CD1c-positive myeloid dendritic cell (primary cell): ENCODE measurements around the gene ABR.
A peak's percentile ranks its signal among the peaks of the same experiment; 100 is the strongest.

Experiments
- DNase-seq: peaks from one replicate; pipeline ENCODE4 v3.0.0-alpha.2; 2016; ENCODE audit errors: extremely low spot score

The ABR gene

DNA sequence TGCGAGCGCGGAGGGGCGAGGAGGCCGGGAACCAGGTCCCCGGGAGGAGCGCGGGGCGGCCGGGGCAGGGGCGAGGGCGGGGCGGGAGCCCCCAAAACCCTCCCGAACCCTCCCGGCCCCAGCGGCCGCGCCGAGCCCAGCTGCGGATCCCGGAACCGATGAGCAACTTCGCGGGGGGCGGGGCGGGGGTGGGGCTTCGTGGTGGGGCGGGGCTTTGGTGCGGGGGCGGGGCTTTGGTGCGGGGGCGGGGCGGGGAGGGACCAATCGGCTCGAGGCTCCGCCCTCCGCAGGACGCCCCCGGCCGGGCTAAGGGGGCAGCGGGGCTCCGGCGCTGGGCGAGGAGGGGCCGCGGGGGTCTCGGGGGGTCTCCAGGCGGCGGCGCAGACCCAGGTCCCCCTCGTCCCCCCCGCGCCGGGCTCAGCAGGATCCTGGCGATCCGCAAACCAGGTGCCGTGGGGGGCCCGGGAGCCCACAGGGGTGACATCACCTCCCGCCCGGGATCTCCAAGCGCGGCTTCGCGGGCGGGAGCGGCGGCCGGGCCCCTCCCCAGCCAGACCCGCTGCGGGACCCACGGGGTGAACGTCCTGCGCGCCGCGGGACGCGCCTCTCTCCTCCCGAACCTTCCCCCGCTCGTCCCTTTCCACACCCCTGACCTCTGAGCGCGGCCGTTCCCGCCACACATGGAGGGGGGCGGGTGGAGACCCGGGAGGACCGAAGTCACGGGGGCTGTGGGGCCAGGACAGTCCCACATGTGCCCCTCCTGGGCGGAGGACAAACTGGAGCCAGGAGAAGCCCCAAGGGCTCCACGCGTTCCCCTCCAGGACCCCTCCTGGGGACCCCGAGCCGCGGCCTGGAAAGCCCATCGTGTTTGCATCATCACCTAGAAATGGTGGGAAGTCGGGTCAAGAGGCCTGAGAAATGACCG is at the start of gene ABR:
ABR (minus strand) TSS at position 164 of the 925 bp plus-strand sequence. CDS start 254 bp downstream, outside the sequence.
- no peak for DNase-seq

DNA sequence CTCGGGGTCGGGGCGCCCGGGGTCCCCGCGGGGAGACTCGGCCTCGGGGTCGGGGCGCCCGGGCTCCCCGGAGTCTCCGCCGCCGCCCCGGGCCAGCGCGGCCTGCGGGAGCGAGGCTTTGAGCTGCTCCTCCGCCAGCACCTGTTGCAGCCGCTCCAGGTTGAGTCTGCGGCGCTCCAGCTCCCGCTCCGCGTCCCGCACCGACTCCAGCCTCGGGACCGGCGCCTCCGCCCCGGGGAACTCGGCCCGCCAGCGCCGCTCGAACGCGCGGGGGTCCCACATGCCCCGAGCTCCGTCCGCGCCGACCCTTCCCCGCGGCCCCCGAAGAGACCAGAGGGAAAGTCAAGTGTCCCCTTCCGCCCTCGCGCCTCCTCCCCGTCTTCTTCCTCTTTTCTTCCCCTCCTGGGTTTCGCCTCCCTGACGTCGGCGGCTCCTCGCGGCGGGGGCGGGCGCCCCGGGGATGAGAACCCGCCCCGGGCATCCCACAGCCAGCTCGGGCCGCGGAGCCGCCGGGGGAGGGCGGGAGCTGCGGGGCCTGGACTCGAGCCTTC is 49.6 kb upstream of the ABR start:
- DNase-seq = peak; percentile 96

DNA sequence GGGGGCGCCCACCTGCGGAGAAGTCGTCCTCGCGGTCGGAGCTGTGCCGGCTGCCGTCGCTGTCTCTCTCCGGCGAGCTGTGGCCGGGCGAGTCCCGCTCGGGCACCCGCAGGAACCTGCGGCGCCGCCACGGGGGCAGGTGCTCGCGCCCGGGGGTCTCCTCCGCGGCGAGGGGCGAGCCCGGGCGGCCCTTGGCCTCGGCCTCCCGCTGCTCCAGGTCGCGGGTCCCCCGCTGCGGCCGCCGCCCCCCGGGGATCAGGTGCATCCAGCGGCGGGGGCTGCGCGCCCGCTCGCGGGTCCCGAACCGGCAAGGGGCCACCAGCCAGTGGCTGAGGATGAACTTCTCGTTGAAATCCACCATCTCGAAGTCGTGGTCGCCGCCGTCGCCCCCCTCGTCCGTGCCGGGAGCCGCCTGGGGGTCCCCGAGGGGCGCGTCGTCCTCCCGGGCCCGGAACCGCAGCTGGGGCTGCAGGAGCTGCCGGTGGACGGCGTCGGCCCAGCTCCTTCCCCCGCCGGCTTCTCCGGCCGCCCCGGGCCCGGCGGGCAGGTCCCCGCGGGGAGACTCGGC is 49.1 kb upstream of the ABR start:
- DNase-seq = no peak

DNA sequence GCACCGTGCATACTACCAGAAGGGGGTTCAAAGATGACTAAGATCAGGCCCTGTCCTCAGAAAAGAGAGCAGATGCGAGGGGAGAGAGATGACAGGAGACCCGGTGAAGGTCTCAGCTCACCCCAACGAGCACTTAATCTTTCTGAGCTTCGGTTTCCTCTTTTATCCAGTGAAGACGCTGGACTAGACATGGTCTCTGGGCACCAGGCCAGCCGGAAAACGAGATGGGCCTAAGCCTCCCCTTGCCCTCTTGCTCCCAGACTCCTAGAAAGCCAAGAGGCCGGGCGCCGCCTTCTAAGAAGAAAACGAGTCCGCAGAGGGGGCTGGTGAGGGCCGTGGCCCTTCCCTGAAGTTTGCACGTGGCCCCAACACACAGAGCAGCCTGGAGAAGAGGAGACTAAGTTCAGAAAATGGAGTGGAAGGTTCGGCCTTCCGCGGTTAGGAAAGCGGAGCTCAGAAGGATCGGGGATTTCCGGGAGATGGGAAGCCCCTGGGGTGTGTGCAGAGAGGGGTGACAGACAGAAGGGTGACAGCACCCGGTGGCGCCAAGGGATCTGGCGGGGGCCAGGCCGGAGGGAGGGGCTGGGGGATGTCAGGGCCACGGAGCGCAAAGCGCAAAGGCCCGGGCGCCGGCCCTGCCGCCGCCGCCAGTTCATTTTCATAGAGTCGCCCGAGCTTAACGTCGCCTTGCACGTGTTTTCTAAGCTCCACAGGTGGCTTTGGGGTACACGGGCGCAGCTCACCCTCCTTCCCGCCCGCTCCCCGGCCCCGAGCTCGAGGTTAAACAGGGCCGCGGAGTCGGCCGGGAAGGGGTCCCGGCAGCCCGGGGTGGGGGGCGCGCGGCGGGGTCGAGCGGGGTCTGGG is 48.4 kb upstream of the ABR start:
- DNase-seq = peak; percentile 68

DNA sequence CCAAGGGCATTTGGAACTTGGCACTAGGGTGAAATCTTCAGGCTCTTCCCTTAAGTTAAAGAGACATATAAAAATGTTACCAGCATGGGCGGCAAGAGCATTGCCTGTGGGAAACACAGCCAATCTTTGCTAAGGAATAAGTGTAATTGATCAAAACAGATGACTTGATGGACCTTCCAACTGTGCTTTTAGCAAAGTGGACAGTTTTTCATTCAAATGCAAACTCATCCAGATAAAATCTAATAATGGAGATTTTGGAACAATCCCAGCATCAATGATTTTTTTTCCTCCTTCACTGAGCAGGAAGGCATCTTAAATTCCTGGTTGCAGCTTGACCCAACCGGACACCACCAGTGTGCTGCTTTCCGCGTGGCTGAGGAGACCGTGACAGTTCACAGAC is 47.6 kb upstream of the ABR start:
- no peak for DNase-seq

DNA sequence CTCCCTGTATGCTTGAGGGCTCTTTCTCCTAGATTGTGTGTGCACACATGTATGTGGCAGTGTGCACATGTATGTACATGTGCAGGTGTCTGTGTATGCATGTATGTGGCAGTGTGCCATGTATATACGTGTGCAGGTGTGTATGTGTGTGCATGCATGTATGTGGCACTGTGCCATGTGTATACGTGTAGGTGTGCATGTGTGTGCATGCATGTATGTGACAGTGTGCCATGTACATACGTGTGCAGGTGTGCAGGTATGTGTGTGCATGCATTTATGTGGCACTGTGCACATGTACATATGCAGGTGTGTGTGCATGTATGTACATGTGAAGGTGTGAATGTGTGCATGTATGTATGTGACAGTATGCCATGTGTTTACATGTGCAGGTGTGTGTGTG is 46.5 kb upstream of the ABR start:
- no peak for DNase-seq

DNA sequence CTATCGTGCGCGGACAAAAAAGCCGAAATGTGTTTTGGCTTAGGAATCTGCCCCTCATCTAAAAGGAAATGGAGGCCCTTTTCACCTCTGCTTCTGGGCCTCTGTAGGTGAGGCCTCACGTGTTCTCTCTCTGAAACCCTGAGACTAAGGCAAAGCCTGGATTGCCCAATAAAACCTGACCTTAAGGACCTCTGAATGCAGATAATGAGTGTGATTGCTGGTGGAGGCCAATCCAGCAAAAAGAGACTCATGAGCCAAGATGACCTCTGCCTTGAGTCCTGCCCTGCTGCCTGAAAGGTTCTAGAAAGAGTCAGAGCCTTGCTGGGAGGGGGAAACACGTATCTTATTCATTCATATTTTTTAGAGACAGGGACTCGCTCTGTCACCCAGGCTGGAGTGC is 44.5 kb upstream of the ABR start:
- DNase-seq = no peak

DNA sequence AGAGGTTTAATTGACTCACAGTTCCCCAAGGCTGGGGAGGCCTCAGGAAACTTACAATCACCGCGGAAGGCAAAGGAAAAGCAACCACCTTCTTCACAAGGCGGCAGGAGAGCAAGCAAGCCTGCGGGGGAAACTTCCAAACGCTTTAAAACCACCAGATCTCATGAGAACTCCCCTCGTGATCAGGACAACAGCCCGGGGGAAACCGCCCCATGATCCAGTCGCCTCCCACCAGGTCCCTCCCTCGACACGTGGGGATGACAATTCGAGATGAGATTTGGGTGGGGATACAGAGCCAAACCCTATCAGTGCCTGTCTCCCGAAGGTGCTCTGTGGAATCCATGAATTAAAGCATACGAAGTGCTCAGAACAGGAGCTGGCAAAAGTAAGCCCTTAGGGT is 43.9 kb upstream of the ABR start:
- DNase-seq = no peak

DNA sequence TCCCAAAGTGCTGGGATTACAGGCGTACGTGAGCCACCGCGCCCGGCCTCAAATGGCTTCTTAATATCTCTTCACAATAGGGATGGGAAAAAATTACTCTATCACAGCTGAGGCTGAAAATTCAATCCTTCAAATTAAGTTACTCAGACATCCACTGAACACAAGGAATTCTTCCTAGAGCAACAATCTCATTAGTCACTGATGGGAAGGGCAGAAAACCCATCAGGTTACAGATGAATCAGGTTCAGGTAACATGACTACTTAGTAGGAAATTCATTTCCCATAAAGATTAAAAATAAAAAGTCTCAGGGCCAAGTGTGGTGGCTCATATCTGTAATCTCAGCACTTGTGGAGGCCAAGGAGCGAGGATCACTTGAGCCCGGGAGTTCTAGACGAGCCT is 42.5 kb upstream of the ABR start:
- DNase-seq = no peak

DNA sequence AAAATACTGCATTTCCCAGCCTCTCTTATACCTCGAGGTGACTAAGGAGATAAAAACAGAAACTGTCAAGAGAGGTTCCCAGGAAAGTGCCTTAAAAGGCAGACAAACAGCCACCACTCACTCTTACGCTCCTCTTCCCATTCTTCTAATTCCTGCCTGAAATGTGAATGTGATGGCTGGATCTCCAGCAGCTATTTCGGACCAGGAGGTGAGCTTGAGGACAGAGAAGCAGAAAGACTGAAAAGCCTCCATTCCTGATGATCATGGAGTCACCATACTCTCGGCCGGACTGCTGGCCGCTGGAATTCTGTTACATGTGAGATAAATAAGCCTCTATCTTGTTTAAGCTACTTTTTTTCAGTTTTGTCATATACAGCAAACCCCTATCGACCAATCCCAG is 41.4 kb upstream of the ABR start:
- no peak for DNase-seq

DNA sequence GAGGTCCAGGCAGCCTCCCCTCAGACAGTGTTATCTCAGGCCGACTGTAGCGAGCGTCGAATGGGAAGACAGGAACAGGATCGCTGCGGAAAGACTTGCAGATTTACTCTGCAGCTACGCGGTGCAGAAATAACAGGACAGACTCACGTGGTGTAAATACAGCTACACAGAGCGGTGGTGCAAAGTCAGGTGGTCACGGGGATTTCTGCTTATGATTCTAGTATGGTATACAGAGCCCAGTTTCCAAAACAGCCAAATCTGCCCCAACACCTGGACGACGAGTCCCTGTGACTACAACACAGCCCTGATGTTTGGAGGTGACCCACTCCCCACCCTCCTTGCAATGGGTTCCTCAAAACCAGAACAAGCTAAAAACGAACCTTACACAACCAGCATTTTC is 40.6 kb upstream of the ABR start:
- no peak for DNase-seq

DNA sequence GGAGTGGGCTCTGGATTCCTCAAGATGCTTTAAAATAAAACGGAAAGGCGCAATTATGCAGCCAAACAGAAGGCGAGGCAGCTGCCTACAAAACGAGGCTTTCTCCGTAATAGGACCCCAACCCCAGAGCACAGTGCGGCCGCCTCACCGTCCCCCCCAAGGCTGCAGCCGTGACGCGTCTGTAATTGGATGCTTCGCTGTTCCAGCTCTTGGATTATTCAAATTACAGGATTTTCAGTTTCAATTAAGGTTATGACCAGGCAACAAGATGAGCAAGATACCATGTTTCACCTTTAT is 37.3 kb upstream of the ABR start:
- no peak for DNase-seq

DNA sequence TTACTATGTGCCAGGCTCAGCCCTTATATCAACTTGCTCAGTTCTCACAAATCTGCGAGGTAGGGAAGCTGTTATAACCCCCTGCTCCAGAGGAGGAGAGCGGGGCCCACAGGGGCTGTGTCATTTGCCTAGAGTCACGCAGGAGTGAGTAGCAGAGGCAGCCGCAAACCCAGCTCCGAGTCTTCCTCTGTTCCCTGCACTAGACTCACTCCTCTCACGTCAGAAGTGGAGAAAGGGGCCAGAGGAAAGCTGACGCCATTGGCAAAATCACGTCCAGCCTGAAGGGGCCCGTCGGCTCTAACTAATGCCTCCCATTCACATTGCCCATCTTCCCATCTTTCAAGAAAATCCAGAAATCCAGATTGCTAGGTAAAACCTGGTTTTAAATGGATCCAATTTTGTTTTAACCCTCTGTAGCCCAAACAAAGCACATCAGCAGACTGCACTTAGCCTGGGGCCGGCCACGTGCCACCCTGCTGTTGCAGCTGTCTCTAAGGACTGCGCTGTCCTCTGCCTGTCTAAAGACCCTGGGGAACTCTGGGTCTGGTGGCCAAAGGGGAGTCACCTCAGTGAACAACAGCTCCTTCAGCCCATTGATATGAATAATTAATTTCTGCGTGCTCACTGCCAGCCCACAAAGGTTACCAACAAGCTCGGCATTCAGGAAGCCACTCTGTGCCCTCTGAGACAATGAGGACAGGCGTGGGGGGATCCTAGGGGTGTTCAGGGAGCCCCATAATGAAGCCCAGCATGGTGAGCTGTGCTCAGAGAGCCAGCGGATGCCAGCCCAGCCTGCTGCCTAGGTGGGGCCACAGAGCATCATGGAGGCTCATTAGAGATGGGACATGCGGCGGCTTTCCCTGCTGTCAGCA is 36.7 kb upstream of the ABR start:
- DNase-seq = no peak

DNA sequence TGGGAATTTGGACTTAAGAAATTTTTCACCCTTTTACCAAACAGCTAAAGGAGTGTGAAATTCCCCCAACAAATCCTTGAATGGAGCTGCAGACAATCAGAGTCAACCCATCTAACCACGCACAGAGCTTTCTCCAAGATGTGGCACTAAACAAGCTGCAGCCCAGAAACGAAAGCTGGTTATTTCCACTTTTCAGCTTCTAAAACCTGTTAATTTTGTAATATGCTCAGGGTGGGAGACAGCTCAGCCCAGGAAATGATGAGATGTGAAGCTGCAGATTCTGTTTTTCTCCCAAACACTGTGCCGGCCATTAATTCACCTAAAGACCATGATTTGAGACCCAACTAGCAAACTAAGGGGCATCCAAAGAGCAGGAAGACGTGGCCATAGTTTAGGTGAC is 33.2 kb upstream of the ABR start:
- DNase-seq = peak; percentile 28

DNA sequence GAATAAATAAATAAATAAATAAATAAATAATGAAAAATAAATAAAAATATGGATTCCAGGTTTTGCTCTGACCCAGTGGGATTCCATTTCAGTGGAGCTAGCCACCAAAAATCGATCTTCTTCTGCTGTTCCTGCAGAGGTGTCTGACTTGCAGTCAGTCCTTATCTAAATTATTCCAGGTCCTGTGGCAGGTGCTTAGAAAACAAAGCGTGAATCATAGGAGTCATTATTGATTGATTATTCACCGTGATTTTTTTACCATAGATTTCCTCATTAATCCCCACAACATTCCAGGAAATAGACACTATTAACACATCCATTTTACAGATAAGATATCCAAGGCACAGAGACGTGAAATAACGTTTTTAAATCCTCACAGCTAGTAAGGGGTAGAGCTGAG is 31.5 kb upstream of the ABR start:
- no peak for DNase-seq

DNA sequence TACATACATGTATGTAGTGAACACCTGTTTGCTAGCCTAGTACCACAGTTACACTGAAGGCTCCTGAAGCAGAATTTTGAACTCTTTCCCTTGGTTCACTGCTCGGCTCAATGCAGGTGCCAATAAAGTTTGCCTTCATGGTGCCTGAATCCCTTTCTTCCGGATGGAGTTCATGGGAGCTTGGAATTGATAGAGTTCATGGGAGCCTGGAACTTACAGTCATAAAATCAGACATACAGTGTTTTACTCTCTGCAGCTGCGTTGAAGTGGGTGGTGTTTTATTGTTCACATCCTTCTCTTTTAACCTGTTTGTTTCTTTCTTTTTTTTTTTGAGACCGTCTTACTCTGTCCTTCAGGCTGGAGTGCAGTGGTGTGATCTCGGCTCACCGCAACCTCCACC is 29.2 kb upstream of the ABR start:
- DNase-seq = no peak

DNA sequence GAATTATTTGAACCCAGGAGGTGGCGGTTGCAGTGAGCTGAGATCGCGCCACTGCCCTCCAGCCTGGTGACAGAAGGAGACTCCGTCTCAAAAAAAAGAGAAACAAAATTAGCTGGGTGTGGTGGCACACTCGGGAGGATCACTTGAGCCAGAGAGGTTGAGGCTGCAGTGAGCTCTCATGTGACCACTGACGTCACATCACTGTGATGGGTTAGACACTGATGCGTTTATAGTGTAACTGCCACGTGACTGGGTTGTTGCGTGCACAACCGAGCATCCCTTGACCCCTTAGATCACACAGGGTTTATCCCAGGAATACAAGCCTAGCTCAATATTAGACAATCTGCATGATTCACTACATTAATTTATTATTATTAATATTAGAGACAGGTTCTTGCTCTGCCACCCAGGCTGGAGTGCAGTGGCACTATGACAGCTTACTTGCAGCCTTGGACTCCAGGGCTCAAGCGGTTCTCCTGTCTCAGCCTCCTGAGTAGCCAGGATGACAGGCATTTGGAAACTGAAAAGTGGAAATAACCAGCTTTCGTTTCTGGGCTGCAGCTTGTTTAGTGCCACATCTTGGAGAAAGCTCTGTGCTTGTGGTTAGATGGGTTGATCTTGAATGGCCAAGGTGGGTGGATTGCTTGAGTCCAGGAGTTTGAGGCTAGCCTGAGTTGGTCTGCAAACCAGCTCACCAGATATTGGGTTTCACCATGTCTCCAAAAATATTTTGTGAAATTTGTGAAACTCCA is 26.4 kb upstream of the ABR start:
- DNase-seq = peak; percentile 90

DNA sequence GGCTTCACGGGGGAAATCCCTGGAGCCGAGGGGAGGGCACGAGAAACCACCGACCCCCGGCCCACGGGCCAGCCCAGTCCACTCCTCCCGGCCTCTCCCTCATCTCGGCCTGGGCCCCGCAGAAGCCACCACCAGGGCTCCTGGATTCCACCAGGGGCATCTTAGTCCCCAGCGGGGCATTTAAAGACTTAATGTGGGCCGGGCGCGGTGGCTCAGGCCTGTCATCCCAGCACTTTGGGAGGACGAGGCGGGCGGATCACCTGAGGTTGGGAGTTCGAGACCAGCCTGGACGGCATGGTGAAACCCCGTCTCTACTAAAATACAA is 24.1 kb upstream of the ABR start:
- DNase-seq = no peak

DNA sequence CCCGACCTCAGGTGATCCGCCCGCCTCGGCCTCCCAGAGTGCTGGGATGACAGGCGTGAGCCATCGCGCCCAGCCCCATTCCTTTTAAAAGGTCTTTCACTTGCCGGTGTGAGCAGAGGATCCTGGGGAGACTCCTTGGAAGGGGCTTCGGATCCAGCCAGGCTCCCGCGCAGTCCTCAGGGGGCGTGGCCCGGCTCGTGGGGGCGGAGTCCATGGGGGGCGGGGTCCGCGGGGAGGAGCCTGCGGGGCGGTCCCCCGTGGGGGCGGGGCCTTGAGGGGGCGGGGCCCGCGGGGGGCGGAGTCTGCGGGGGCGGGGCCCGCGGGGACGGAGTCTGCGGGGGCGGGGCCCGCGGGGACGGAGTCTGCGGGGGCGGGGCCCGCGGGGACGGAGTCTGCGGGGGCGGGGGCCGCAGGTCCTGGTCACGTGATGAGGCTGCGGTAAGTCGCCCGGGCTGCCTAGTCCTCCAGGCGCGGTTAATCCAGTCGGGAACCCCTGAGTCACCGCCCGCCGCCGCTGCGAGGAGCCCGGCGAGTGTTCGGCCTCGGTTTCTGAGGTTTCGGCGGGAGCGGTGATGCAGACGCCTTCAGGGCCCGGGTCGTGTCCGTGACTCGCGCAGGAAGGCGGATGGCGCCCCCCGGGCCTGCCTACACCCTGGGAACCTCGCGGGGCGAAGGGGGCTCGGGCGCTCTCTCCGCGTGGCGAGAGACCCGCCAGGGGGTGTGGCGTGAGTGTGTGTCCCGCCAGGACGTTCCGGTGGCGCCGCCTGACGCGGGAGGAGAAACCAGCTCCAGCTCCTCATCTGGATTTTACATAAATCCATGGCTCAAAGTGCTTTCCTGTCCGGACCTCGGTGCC is 23.6 kb upstream of the ABR start:
- DNase-seq = peak; percentile 87

DNA sequence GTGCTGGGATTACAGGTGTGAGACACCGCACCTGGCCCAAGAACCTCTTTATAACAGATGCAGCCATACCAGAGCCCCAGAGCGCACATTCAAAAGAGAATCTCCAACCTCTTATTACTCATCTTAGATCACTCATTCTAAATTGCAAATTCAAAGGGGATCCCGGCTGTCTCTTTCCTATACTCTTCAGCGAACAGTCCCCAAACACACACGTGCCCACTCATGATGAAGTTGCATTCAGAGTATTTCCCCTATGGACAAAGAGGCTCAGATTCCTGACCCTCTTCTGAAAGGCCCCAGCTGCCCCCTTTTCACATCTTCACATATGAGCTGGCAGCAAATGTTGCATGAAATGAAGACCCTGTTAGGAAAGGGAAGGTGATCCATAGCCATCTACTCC is 22.5 kb upstream of the ABR start:
- DNase-seq = no peak
